ENCODE data around the gene PITPNB. TPM values are rescaled to one million over a fixed set of nuclear protein-coding genes. Genes with fewer than 3 reads are reported as not detected.

The PITPNB gene
- total RNA-seq, 3 donors from 2014 or later: 41.1 to 49.2 (median 47.5) TPM

DNA sequence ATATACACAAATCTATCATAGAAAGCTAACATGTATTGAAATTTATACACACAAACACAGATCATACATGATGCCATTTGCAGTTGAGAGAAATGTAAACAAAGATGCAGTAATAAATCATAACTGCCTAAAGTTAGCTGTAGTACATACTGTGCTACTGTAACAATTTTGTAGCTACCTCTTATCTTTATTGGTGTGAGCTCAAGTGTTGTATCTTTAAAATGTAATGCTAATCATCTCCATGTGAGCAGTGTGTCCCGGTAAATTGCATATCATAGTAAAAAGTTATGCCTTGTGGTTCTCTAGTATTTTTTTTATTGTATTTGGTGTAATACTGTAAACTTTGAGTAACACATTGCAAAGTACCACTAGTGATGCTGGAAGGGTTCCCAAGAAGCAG, 16.8 kb upstream of the PITPNB start:
- Histone ChIP-seq H3K9me3 (no peaks in the 10 kb centered on the region), H3K27me3 (no peaks in the 10 kb centered on the region), H3K36me3 (no peaks in the 10 kb centered on the region), H3K4me1 (no peaks in the 10 kb centered on the region), H3K27ac (no peak overlapping the region), H3K4me3 (no peak overlapping the region)
- no peak for DNase-seq (ENCODE audit: low spot score in 2 of 2)
- intact Hi-C loops (cut with DNase I; ENCODE audit: low total_unique reads): no loop called here
- TF ChIP-seq, protein P1, sequence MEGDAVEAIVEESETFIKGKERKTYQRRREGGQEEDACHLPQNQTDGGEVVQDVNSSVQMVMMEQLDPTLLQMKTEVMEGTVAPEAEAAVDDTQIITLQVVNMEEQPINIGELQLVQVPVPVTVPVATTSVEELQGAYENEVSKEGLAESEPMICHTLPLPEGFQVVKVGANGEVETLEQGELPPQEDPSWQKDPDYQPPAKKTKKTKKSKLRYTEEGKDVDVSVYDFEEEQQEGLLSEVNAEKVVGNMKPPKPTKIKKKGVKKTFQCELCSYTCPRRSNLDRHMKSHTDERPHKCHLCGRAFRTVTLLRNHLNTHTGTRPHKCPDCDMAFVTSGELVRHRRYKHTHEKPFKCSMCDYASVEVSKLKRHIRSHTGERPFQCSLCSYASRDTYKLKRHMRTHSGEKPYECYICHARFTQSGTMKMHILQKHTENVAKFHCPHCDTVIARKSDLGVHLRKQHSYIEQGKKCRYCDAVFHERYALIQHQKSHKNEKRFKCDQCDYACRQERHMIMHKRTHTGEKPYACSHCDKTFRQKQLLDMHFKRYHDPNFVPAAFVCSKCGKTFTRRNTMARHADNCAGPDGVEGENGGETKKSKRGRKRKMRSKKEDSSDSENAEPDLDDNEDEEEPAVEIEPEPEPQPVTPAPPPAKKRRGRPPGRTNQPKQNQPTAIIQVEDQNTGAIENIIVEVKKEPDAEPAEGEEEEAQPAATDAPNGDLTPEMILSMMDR (IDR thresholded peaks at IDR 0.05): no peak
- TF ChIP-seq POLR2AphosphoS5 (IDR thresholded peaks at IDR 0.05): no peak
- TF ChIP-seq POLR2A (IDR thresholded peaks at IDR 0.05): no peak

DNA sequence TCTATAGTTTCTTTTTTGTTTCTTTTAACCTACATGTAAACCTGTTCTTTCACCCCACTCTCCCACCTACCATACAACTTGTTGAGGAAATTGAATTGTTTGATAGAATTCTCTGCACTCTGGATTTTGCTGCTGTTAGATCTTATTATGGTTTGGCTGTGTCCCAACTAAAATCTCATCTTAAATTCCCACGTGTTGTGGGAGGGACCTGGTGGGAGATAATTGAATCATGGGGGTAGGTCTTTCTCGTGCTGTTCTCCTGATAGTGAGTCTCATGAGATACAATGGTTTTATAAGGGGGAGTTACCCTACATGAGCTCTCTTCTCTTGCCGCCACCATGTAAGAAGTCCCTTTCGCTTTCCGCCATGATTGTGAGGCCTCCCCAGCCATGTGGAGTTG, 15.0 kb upstream of the PITPNB start:
- intact Hi-C loops (cut with DNase I; ENCODE audit: low total_unique reads): no loop called here
- H3K27ac ChIP-seq: no peak overlapping the region
- no peak for TF ChIP-seq POLR2AphosphoS5 (IDR thresholded peaks at IDR 0.05)
- no peaks in the 10 kb centered on the region for H3K4me1 ChIP-seq
- H3K9me3 ChIP-seq: no peaks in the 10 kb centered on the region
- no peak for DNase-seq (ENCODE audit: low spot score in 2 of 2)
- H3K27me3 ChIP-seq: no peaks in the 10 kb centered on the region
- H3K4me3 ChIP-seq: no peak overlapping the region
- H3K36me3 ChIP-seq: no peaks in the 10 kb centered on the region

DNA sequence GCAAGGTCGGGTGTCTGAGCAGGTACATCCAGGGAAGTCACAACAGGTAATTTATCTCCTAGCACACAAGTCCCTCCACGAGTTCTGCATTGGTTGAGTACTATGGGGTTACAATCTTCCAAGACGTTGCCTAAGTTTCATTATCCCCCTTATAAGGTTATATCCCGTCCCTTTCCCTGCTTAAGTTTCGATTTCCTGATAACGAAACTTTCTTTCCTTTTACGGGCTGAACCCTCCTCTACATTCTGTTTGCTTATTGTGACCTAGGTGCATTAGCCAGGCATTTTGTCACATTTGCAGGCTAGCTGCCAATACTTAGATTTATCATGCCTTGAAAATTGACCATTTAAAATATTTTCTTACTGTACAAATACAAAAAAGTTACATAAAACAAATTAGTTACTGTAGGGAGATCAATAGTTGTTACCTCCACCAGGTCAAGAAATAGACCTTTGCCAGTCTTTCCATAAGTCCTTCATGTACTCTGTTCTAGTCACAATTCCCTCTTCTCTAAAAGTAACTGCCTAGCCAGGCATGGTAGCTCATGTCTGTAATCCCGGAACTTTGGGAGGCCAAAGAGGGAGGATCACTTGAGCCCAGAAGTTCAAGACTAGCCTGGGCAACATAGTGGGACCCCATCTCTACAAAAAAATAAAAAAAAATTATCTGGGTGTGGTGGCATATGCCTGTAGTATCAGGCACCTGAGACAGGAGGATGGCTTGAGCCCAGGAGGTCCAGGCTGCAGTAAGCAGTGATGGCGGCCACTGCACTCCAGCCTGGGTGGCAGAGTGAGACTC, 14.3 kb upstream of the PITPNB start:
- no peaks in the 10 kb centered on the region for H3K4me1 ChIP-seq
- no peak for DNase-seq (ENCODE audit: low spot score in 2 of 2)
- no peak overlapping the region for H3K27ac ChIP-seq
- no peaks in the 10 kb centered on the region for H3K36me3 ChIP-seq
- H3K4me3 ChIP-seq: peak overlapping the region in 1 of 3 donors; percentile 12
- H3K9me3 ChIP-seq: no peaks in the 10 kb centered on the region
- intact Hi-C loops (cut with DNase I; ENCODE audit: low total_unique reads): no loop called here
- no peaks in the 10 kb centered on the region for H3K27me3 ChIP-seq
- no peak for TF ChIP-seq POLR2A (IDR thresholded peaks at IDR 0.05)
- no peak for TF ChIP-seq POLR2AphosphoS5 (IDR thresholded peaks at IDR 0.05)
- TF ChIP-seq, protein P1 (IDR thresholded peaks at IDR 0.05): no peak

DNA sequence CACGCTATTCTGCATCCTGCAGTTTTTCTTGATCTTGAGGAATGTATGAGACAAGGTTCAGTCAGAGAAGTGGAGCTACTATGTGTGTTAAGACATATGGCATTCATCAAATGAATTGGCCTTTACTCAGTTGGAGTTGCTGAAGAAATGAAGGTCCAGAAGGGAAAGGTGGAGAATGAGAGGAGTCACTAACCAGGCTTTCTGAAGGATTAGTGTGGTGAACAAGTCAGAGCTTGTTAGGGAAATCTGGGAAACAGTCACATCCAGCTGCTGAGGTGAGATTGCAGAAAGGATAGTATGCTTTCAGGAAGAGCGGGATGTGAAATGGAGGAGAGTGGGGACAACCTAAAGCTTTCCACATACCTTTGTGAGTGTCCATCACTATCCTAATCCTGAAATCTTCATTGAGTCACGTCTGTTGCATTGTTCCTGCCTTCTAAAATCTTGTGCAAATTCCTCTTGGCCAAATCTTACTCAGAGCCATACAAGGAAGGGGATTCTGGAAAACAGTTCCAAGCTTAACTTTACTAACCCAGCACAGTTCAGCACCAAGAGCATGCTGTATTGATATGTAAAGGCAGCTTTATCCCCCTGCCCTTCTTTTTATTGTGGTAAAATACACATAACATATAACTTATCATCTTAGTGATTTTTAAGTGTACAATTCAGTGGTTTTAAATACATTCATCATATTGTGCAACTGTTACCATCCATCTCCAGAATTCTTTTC, 11.4 kb upstream of the PITPNB start:
- no peak for DNase-seq (ENCODE audit: low spot score in 2 of 2)
- no peaks in the 10 kb centered on the region for H3K4me1 ChIP-seq
- H3K9me3 ChIP-seq: no peaks in the 10 kb centered on the region
- H3K27me3 ChIP-seq: no peaks in the 10 kb centered on the region
- intact Hi-C loops (cut with DNase I; ENCODE audit: low total_unique reads): no loop called here
- no peak overlapping the region for H3K4me3 ChIP-seq
- H3K36me3 ChIP-seq: no peaks in the 10 kb centered on the region
- H3K27ac ChIP-seq: no peak overlapping the region
- TF ChIP-seq POLR2A (IDR thresholded peaks at IDR 0.05) (no peak), POLR2AphosphoS5 (IDR thresholded peaks at IDR 0.05) (no peak)
- TF ChIP-seq, protein P1 (IDR thresholded peaks at IDR 0.05): no peak

DNA sequence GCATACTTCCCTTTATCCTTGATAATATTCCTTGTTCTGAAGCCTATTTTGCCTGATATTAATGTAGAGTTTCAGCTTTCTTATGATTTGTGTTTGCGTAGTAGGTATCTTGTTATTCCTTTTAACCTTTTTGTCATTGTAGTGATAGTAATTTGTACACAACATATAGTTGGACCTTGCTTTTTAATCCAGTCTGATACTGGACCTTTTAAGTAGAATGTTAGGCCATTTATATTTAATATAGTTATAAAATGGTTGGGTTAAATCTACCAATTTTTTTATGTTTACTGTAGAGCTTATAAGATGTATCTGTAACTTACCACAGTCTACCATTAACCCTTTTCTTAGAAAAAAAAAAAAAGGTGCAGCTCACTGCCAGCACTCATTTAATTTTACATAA, 8.6 kb upstream of the PITPNB start:
- H3K4me1 ChIP-seq: no peaks in the 10 kb centered on the region
- H3K27ac ChIP-seq: no peak overlapping the region
- H3K27me3 ChIP-seq: no peaks in the 10 kb centered on the region
- H3K9me3 ChIP-seq: no peaks in the 10 kb centered on the region
- no peak overlapping the region for H3K4me3 ChIP-seq
- H3K36me3 ChIP-seq: no peaks in the 10 kb centered on the region
- TF ChIP-seq, protein P1 (IDR thresholded peaks at IDR 0.05): no peak
- no peak for DNase-seq (ENCODE audit: low spot score in 2 of 2)
- intact Hi-C loops (cut with DNase I; ENCODE audit: low total_unique reads): no loop called here

All from breast epithelium (tissue), 4 donors.